ENCODE data around the gene TNFRSF1B.

The TNFRSF1B gene

DNA sequence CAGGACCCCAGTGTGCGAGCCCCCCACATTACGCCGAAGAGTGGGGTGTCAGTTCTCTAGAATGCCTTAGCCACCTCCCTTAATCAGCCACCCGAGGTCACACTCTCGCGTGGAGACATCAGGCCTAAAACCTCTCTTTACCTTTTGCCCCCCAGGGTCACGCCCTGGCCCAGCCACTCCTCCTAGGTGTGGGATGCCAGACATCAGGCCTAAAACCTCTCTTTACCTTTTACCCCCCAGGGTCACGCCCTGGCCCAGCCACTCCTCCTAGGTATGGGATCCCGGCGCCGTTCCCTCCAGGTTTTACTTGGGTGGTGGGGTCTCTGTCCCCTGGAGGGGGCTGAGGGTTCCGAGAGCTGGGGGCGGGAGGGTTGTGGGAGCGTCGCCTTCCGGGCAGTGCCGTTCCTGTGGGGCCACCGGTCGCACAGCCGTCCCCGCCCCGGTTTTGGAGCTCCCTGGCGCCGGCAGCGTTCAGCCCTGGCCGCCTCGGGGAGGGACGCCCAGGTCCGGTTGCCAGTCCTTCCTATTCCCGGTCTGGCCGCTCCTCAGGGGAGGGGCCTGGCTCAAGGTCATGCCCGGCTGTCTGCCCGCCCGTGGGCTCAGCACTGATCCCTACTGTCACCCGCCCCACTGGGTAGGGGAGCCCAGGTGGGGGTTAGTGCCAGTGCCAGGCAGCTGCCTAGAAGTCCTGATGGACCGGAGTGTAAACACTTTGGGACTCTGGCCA lies 63.9 kb downstream of the TNFRSF1B start (continued):
- TF ChIP-seq ZNF76 (tag by site-specific recombination; IDR thresholded peaks at IDR 0.05; ENCODE audit: borderline replicate concordance, low read depth): no peak
- no peak for TF ChIP-seq MEIS1 (CRISPR knock-in tag; IDR thresholded peaks at IDR 0.05; ENCODE audit: borderline replicate concordance)
- peak; percentile 58 for TF ChIP-seq ZNF398 (tag by site-specific recombination; IDR thresholded peaks at IDR 0.05)
- TF ChIP-seq ZNF830 (tag by site-specific recombination; IDR thresholded peaks at IDR 0.05; ENCODE audit: low read depth): no peak
- no peak for TF ChIP-seq ZNF138 (tag by site-specific recombination; IDR thresholded peaks at IDR 0.05; ENCODE audit: borderline replicate concordance)
- no peak for TF ChIP-seq ZNF629 (tag by site-specific recombination; IDR thresholded peaks at IDR 0.05)
- TF ChIP-seq ZFP37 (tag by site-specific recombination; IDR thresholded peaks at IDR 0.05): no peak
- no peak for TF ChIP-seq ZNF585B (tag by site-specific recombination; IDR thresholded peaks at IDR 0.05)
- TF ChIP-seq ZNF768 (tag by site-specific recombination; IDR thresholded peaks at IDR 0.05): no peak
- no peak for TF ChIP-seq ZNF654 (tag by site-specific recombination; IDR thresholded peaks at IDR 0.05; ENCODE audit: low read depth)
- TF ChIP-seq, protein P1, sequence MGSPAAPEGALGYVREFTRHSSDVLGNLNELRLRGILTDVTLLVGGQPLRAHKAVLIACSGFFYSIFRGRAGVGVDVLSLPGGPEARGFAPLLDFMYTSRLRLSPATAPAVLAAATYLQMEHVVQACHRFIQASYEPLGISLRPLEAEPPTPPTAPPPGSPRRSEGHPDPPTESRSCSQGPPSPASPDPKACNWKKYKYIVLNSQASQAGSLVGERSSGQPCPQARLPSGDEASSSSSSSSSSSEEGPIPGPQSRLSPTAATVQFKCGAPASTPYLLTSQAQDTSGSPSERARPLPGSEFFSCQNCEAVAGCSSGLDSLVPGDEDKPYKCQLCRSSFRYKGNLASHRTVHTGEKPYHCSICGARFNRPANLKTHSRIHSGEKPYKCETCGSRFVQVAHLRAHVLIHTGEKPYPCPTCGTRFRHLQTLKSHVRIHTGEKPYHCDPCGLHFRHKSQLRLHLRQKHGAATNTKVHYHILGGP (tag by site-specific recombination; IDR thresholded peaks at IDR 0.05): no peak
- no peak for TF ChIP-seq ZNF704 (tag by site-specific recombination; IDR thresholded peaks at IDR 0.05)
- no peak for TF ChIP-seq ZNF132 (tag by site-specific recombination; IDR thresholded peaks at IDR 0.05; ENCODE audit: borderline replicate concordance)
- TF ChIP-seq ZBTB1 (tag by site-specific recombination; IDR thresholded peaks at IDR 0.05): no peak
- peak; percentile 67 for TF ChIP-seq HIC1 (tag by site-specific recombination; IDR thresholded peaks at IDR 0.05)
- no peak for TF ChIP-seq ZNF560 (tag by site-specific recombination; IDR thresholded peaks at IDR 0.05; ENCODE audit: borderline replicate concordance)
- no peak for TF ChIP-seq ZNF416 (tag by site-specific recombination; IDR thresholded peaks at IDR 0.05)
- TF ChIP-seq, protein P2, sequence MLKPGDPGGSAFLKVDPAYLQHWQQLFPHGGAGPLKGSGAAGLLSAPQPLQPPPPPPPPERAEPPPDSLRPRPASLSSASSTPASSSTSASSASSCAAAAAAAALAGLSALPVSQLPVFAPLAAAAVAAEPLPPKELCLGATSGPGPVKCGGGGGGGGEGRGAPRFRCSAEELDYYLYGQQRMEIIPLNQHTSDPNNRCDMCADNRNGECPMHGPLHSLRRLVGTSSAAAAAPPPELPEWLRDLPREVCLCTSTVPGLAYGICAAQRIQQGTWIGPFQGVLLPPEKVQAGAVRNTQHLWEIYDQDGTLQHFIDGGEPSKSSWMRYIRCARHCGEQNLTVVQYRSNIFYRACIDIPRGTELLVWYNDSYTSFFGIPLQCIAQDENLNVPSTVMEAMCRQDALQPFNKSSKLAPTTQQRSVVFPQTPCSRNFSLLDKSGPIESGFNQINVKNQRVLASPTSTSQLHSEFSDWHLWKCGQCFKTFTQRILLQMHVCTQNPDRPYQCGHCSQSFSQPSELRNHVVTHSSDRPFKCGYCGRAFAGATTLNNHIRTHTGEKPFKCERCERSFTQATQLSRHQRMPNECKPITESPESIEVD (tag by site-specific recombination; IDR thresholded peaks at IDR 0.05): no peak
- TF ChIP-seq ZNF292 (tag by site-specific recombination; IDR thresholded peaks at IDR 0.05; ENCODE audit: borderline replicate concordance, low read depth): no peak
- TF ChIP-seq ZNF391 (tag by site-specific recombination; IDR thresholded peaks at IDR 0.05; ENCODE audit: borderline replicate concordance, low read depth): 0 out of 2 replicates have a peak, but pooled peaks have one; percentile 30
- TF ChIP-seq ZNF184 (tag by site-specific recombination; IDR thresholded peaks at IDR 0.05): no peak
- TF ChIP-seq, protein P3, sequence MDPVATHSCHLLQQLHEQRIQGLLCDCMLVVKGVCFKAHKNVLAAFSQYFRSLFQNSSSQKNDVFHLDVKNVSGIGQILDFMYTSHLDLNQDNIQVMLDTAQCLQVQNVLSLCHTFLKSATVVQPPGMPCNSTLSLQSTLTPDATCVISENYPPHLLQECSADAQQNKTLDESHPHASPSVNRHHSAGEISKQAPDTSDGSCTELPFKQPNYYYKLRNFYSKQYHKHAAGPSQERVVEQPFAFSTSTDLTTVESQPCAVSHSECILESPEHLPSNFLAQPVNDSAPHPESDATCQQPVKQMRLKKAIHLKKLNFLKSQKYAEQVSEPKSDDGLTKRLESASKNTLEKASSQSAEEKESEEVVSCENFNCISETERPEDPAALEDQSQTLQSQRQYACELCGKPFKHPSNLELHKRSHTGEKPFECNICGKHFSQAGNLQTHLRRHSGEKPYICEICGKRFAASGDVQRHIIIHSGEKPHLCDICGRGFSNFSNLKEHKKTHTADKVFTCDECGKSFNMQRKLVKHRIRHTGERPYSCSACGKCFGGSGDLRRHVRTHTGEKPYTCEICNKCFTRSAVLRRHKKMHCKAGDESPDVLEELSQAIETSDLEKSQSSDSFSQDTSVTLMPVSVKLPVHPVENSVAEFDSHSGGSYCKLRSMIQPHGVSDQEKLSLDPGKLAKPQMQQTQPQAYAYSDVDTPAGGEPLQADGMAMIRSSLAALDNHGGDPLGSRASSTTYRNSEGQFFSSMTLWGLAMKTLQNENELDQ (tag by site-specific recombination; IDR thresholded peaks at IDR 0.05; ENCODE audit: low read depth): no peak
- no peak for TF ChIP-seq ZSCAN4 (tag by site-specific recombination; IDR thresholded peaks at IDR 0.05)

All from HEK293 (cell line).